Kidney (tissue), 14 donors: Measurements from ENCODE around the gene PIP4K2A. TPM values are rescaled to one million over a fixed set of nuclear protein-coding genes. Genes with fewer than 3 reads are reported as not detected.

ENCODE experiments used
- DNase-seq, 5 donors: peaks; one replicate each; pipeline ENCODE4 v3.0.0-alpha.2; 2013 to 2020
- FAIRE-seq: peaks from 2 replicates; lab custom pipeline; 2012; peaks lifted over from hg19 to GRCh38; lab: Jason Lieb, UNC
- H3K27ac ChIP-seq, 2 donors: one replicate each; pipeline ENCODE4 v1.7.0; 2013; ENCODE audit warnings: low read depth in 2 of 2, low read length in 2 of 2, inconsistent platforms in 1 of 2
- H3K27me3 ChIP-seq: one replicate; pipeline ENCODE4 v1.7.1; 2013; ENCODE audit warnings: low read length, inconsistent platforms; ENCODE audit not compliant: control insufficient read depth, insufficient read depth
- H3K36me3 ChIP-seq, 3 donors: one replicate each; pipeline versions ENCODE4 v1.7.0 to v1.7.1; 2013; ENCODE audit warnings: low read length in 3 of 3, control low read depth in 1 of 3, inconsistent platforms in 1 of 3; ENCODE audit not compliant: insufficient read depth in 3 of 3, control insufficient read depth in 2 of 3
- H3K4me1 ChIP-seq, 3 donors: one replicate each; pipeline versions ENCODE4 v1.7.0 to v1.7.1; 2013; ENCODE audit warnings: low read length in 3 of 3, inconsistent platforms in 1 of 3, low read depth in 1 of 3; ENCODE audit not compliant: control insufficient read depth in 2 of 3, insufficient read depth in 2 of 3
- H3K4me3 ChIP-seq, 3 donors: one replicate each; pipeline versions ENCODE4 v1.7.0 to v1.8.1; 2013; ENCODE audit warnings: low read length in 3 of 3, control low read depth in 1 of 3, inconsistent platforms in 1 of 3
- H3K9ac ChIP-seq, 3 donors: one replicate each; pipeline versions ENCODE4 v1.7.0 to v1.7.1; 2013; ENCODE audit warnings: low read length in 3 of 3, control low read depth in 1 of 3, inconsistent platforms in 1 of 3
- H3K9me3 ChIP-seq, 3 donors: one replicate each; pipeline versions ENCODE4 v1.7.0 to v1.7.1; 2013; ENCODE audit warnings: low read length in 3 of 3, control low read depth in 1 of 3, inconsistent platforms in 1 of 3; ENCODE audit not compliant: control insufficient read depth in 2 of 3, insufficient read depth in 1 of 3
- CTCF ChIP-seq: IDR thresholded peaks from 3 replicates; pipeline ENCODE4 v1.5.1; 2012; ENCODE audit warnings: mild to moderate bottlenecking, moderate library complexity, borderline replicate concordance; ENCODE audit not compliant: insufficient read depth; ENCODE audit errors: extremely low read depth
- intact Hi-C: fragments of 100-400 bp; cut with DNase I; formaldehyde crosslinking; loops from one replicate; pipeline ENCODE4 v1.11.1; 2022
- polyA plus RNA-seq: library from polyadenylated mRNA; stranded (reverse); fragments of 350-450 nt; fragmentation: Illumina TruSeq; extraction: RNeasy Lipid Tissue Mini Kit (QIAGEN cat#74804); gene quantifications from one replicate; pipeline ENCODE4 v1.2.3, GENCODE V29; 2014; ENCODE audit warnings: low read depth, low replicate concordance; ENCODE audit not compliant: insufficient read depth
- total RNA-seq: library from RNA; stranded (reverse); fragmentation: NEBNext Ultra II Directional; extraction: Animal tissue kit (Norgen Biotek cat#: 25700); gene quantifications from one replicate; pipeline ENCODE4 v1.2.1, GENCODE V29; 2021
- donor health status: control.
- donor health status: control.
- donor health status: control.
- donor health status: control.
- donor health status: control.
- donor health status: DM: yes; HTN: yes; CAD: no.
- donor health status: Normal renal cell carcinoma (clear cell type).

Gene PIP4K2A
- total and polyA plus RNA-seq, 2 donors from 2014 or later: 12.2 to 54.6 TPM

GRCh38 chr10:22644222-22644621 is 70.2 kb downstream of the PIP4K2A start:
- DNase-seq (no peak), FAIRE-seq (no peak)
- H3K27ac ChIP-seq: no peak overlapping the region
- no peak overlapping the region for H3K9ac ChIP-seq
- no peak overlapping the region for H3K4me3 ChIP-seq
- H3K36me3 ChIP-seq: no peaks in the 10 kb centered on the region
- H3K9me3 ChIP-seq: no peaks in the 10 kb centered on the region
- no peak for TF ChIP-seq CTCF
- H3K4me1 ChIP-seq: peaks cover 5 to 15% (median 5%) of the 10 kb centered on the region in 3 donors
- no peaks in the 10 kb centered on the region for H3K27me3 ChIP-seq
- intact Hi-C loops: no loop called here

GRCh38 chr10:22643775-22644174 is 70.6 kb downstream of the PIP4K2A start:
- Histone ChIP-seq H3K4me1 (peaks cover 4 to 11% (median 5%) of the 10 kb centered on the region in 3 donors), H3K36me3 (no peaks in the 10 kb centered on the region), H3K9me3 (no peaks in the 10 kb centered on the region), H3K27me3 (no peaks in the 10 kb centered on the region), H3K27ac (no peak overlapping the region), H3K4me3 (no peak overlapping the region), H3K9ac (no peak overlapping the region)
- intact Hi-C loops: no loop called here
- FAIRE-seq (no peak), DNase-seq (no peak)
- no peak for TF ChIP-seq CTCF

GRCh38 chr10:22643116-22643515 is 71.3 kb downstream of the PIP4K2A start:
- FAIRE-seq (no peak), DNase-seq (no peak)
- Histone ChIP-seq H3K27ac (no peak overlapping the region), H3K27me3 (no peaks in the 10 kb centered on the region), H3K4me3 (no peak overlapping the region), H3K9me3 (no peaks in the 10 kb centered on the region), H3K36me3 (no peaks in the 10 kb centered on the region), H3K9ac (no peak overlapping the region), H3K4me1 (peaks cover 0 to 5% (median 5%) of the 10 kb centered on the region in 3 donors)
- intact Hi-C loops: no loop called here
- TF ChIP-seq CTCF: no peak

GRCh38 chr10:22641743-22642142 is 72.6 kb downstream of the PIP4K2A start:
- no peak for FAIRE-seq
- Histone ChIP-seq H3K4me3 (no peak overlapping the region), H3K9me3 (no peaks in the 10 kb centered on the region), H3K36me3 (no peaks in the 10 kb centered on the region), H3K4me1 (peaks cover 0 to 3% (median under 1%) of the 10 kb centered on the region in 3 donors), H3K27ac (no peak overlapping the region), H3K9ac (no peak overlapping the region), H3K27me3 (no peaks in the 10 kb centered on the region)
- no peak for DNase-seq
- no peak for TF ChIP-seq CTCF
- intact Hi-C loops: no loop called here
